Measurements from ENCODE around the gene MRC1. TPM values are rescaled to one million over a fixed set of nuclear protein-coding genes. Genes with fewer than 3 reads are reported as not detected.

The MRC1 gene
- total RNA-seq, 3 donors from 2014 or later, result 13.8 to 197 (median 29.3) TPM

DNA sequence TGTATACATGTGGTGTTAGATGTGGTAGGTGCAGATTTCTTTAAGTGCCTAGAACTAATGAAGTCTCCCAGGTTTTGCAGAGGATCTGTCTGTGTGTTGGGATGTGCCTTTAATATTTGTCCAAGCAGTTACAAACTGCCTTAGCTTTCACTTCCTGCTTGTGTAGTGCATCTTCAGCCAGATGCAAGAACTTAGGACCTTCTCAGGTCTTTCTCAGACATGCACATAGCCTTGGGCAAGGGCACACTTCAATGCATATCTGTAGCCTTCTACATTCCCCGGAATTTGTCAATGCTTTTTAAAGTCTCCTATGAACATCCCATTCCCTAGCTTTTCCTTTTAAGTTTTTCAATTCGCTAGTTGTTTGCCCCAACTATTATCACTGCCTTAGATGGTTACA is 95.4 kb downstream of the MRC1 start:
- no peaks in the 10 kb centered on the region for H3K27me3 ChIP-seq
- no peak overlapping the region for H3K4me3 ChIP-seq
- DNase-seq (ENCODE audit: low spot score in 2 of 2), result no peak
- H3K36me3 ChIP-seq, result no peaks in the 10 kb centered on the region
- H3K27ac ChIP-seq, result no peak overlapping the region
- intact Hi-C loops (cut with DNase I; ENCODE audit: low total_unique reads), result no loop called here
- H3K9me3 ChIP-seq, result no peaks in the 10 kb centered on the region
- no peaks in the 10 kb centered on the region for H3K4me1 ChIP-seq
- TF ChIP-seq POLR2A (IDR thresholded peaks at IDR 0.05), result no peak
- TF ChIP-seq, protein P1, sequence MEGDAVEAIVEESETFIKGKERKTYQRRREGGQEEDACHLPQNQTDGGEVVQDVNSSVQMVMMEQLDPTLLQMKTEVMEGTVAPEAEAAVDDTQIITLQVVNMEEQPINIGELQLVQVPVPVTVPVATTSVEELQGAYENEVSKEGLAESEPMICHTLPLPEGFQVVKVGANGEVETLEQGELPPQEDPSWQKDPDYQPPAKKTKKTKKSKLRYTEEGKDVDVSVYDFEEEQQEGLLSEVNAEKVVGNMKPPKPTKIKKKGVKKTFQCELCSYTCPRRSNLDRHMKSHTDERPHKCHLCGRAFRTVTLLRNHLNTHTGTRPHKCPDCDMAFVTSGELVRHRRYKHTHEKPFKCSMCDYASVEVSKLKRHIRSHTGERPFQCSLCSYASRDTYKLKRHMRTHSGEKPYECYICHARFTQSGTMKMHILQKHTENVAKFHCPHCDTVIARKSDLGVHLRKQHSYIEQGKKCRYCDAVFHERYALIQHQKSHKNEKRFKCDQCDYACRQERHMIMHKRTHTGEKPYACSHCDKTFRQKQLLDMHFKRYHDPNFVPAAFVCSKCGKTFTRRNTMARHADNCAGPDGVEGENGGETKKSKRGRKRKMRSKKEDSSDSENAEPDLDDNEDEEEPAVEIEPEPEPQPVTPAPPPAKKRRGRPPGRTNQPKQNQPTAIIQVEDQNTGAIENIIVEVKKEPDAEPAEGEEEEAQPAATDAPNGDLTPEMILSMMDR (IDR thresholded peaks at IDR 0.05), result no peak
- TF ChIP-seq POLR2AphosphoS5 (IDR thresholded peaks at IDR 0.05), result no peak

DNA sequence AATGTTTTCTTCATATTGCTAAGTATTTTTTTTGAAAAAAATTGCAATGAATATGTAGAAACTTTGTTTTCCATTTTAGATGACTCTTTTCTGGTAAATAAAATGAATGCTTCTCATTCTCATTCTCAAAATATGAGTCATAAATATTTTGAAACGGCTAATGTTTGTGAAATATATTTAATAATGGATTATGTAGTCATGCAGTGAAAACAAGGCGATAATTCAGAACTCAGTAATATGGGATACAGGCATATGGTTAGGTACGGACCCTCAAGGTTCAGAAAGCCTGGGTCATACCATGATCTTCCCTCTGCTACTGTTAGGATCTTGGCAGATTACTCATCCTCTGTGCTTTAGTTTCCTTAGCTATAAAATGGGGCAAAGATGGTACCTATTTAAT is 96.3 kb downstream of the MRC1 start:
- intact Hi-C loops (cut with DNase I; ENCODE audit: low total_unique reads), result no loop called here
- TF ChIP-seq, protein P1 (IDR thresholded peaks at IDR 0.05), result no peak
- TF ChIP-seq POLR2A (IDR thresholded peaks at IDR 0.05) (no peak), POLR2AphosphoS5 (IDR thresholded peaks at IDR 0.05) (no peak)

DNA sequence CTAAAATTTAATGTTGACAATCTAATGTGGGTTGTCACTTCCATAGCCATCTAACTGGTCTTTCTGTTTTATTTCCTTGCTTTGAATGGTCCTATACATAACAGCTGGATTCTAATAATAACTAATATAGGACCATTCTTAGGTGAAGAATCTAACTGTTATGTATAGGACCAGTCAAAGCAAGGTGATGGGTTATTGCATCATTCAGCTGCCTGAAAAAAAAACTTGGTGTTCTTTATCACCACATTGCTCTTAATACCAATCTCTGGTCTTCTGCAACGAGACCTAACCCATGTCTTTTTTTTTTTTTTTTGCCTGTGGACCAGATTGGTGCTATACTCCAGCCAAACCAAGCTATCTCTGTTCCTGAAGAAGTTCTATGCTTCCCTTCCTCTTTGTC is 96.9 kb downstream of the MRC1 start:
- intact Hi-C loops (cut with DNase I; ENCODE audit: low total_unique reads), result no loop called here
- Histone ChIP-seq H3K4me1 (no peaks in the 10 kb centered on the region), H3K9me3 (no peaks in the 10 kb centered on the region), H3K36me3 (no peaks in the 10 kb centered on the region), H3K27ac (no peak overlapping the region), H3K4me3 (no peak overlapping the region), H3K27me3 (no peaks in the 10 kb centered on the region)
- no peak for TF ChIP-seq POLR2AphosphoS5 (IDR thresholded peaks at IDR 0.05)
- no peak for TF ChIP-seq POLR2A (IDR thresholded peaks at IDR 0.05)
- TF ChIP-seq, protein P1 (IDR thresholded peaks at IDR 0.05), result no peak
- DNase-seq (ENCODE audit: low spot score in 2 of 2), result no peak

More for the DNA sequence above, 96.3 kb downstream of the MRC1 start:
- no peaks in the 10 kb centered on the region for H3K9me3 ChIP-seq
- H3K4me1 ChIP-seq, result no peaks in the 10 kb centered on the region
- H3K27ac ChIP-seq, result no peak overlapping the region
- no peaks in the 10 kb centered on the region for H3K36me3 ChIP-seq
- no peak overlapping the region for H3K4me3 ChIP-seq
- no peak for DNase-seq (ENCODE audit: low spot score in 2 of 2)
- no peaks in the 10 kb centered on the region for H3K27me3 ChIP-seq

DNA sequence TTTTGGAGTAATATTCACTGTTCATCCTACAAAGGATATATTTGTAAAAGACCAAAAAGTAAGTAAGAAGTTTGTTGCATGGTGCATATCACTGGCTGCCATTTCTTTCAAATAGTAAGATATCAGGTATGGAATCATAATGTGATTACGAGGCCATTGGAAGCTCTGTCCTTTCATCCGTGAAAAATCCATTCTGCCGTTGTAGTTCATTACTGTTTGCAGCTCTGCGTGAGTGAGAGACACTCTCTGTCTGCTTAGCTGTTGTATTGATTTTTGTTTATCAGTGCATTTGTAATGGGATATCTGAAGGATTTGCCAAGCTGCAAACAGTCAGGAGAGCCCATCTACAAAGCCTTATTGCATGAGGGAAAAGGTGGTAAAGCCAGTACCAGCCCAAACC is 98.5 kb downstream of the MRC1 start:
- H3K9me3 ChIP-seq, result no peaks in the 10 kb centered on the region
- intact Hi-C loops (cut with DNase I; ENCODE audit: low total_unique reads), result no loop called here
- H3K4me1 ChIP-seq, result no peaks in the 10 kb centered on the region
- no peak overlapping the region for H3K4me3 ChIP-seq
- TF ChIP-seq POLR2AphosphoS5 (IDR thresholded peaks at IDR 0.05) (no peak), POLR2A (IDR thresholded peaks at IDR 0.05) (no peak)
- TF ChIP-seq, protein P1 (IDR thresholded peaks at IDR 0.05), result no peak
- no peak for DNase-seq (ENCODE audit: low spot score in 2 of 2)
- no peaks in the 10 kb centered on the region for H3K36me3 ChIP-seq
- no peaks in the 10 kb centered on the region for H3K27me3 ChIP-seq
- H3K27ac ChIP-seq, result no peak overlapping the region

GRCh38 chr10:17910125-17910789 is 101.1 kb downstream of the MRC1 start:
- H3K36me3 ChIP-seq, result no peaks in the 10 kb centered on the region
- H3K27ac ChIP-seq, result no peak overlapping the region
- intact Hi-C loops (cut with DNase I; ENCODE audit: low total_unique reads), result no loop called here
- TF ChIP-seq POLR2A (IDR thresholded peaks at IDR 0.05), result no peak
- TF ChIP-seq, protein P1 (IDR thresholded peaks at IDR 0.05), result peak in 2 of 3 donors; percentile 28 to 30
- H3K9me3 ChIP-seq, result no peaks in the 10 kb centered on the region
- no peaks in the 10 kb centered on the region for H3K4me1 ChIP-seq
- no peak overlapping the region for H3K4me3 ChIP-seq
- no peaks in the 10 kb centered on the region for H3K27me3 ChIP-seq
- DNase-seq (ENCODE audit: low spot score in 2 of 2), result no peak
